Gastrocnemius medialis (tissue), 4 donors: ENCODE measurements around the gene PRPS2.

ENCODE experiments used
- CTCF ChIP-seq, 5 experiments: fragments of 450-650 bp in 3 of 5; fragments of 200-600 bp in 2 of 5; sonication (generic) in 2 of 5; IDR thresholded peaks in 4 of 5; conservative IDR thresholded peaks in 1 of 5; 1 replicate in 4 of 5; 2 replicates in 1 of 5; pipeline ENCODE4 v1.5.1; 2016 to 2019; ENCODE audit warnings: antibody characterized with exemption in 5 of 5, mild to moderate bottlenecking in 3 of 5, moderate library complexity in 3 of 5
- POLR2A ChIP-seq, 2 donors: fragments of 450-650 bp; IDR thresholded peaks; one replicate each; pipeline ENCODE4 v1.6.1; 2017; ENCODE audit warnings: antibody characterized with exemption in 2 of 2, mild to moderate bottlenecking in 2 of 2, moderate library complexity in 2 of 2

- no peak for TF ChIP-seq POLR2A (IDR thresholded peaks at IDR 0.05)
- no peak for TF ChIP-seq CTCF (IDR thresholded peaks at IDR 0.05 in 4 of 5, conservative IDR thresholded peaks at IDR 0.05 in 1 of 5)
These were observed 39.3 kb upstream of the PRPS2 start for GRCh38 chrX:12751887-12752286.
